Panc1 (cell line): ENCODE data around the gene SLC66A3. TPM values are rescaled to one million over a fixed set of nuclear protein-coding genes. Genes with fewer than 3 reads are reported as not detected.

Experiments used
- ATAC-seq: fragments of 200-7000 bp; cut with Tn5 transposase; 2 replicates; pipeline ENCODE4 v1.9.1; 2020; ENCODE audit warnings: mild to moderate bottlenecking, moderate library complexity
- BruUV-seq: library from RNA; stranded (reverse); fragments of 400-500 nt; replicated peaks from 2 replicates; lab custom pipeline; 2021; lab: Mats Ljungman, UMichigan
- CTCF ChIA-PET: fragments of 300-600 bp; sonication (Branson Sonifier 250); formaldehyde crosslinking; loops from one replicate; lab custom pipeline; 2022; ENCODE audit warnings: antibody characterized with exemption; lab: Charles Lee
- POLR2A ChIA-PET: fragments of 300-600 bp; sonication (Branson Sonifier 250); formaldehyde crosslinking; loops from one replicate; lab custom pipeline; 2022; ENCODE audit warnings: antibody characterized with exemption; lab: Charles Lee
- DNase-seq: peaks from one replicate; pipeline ENCODE4 v3.0.0-alpha.2; 2010; ENCODE audit warnings: low read depth, low spot score
- H3K27ac ChIP-seq: 2 replicates; pipeline ENCODE4 v1.5.1; 2011; ENCODE audit warnings: mild to moderate bottlenecking, low read length, inconsistent platforms
- H3K27me3 ChIP-seq: fragments of 200-500 bp; sonication (Bioruptor generic); 2 replicates; pipeline ENCODE4 v1.6.0; 2014; ENCODE audit warnings: low read length, inconsistent platforms; ENCODE audit not compliant: control insufficient read depth, insufficient read depth
- H3K36me3 ChIP-seq: fragments of 200-500 bp; sonication (Bioruptor generic); 2 replicates; pipeline ENCODE4 v1.5.1; 2014; ENCODE audit warnings: inconsistent platforms, mild to moderate bottlenecking, low read length, moderate library complexity; ENCODE audit not compliant: control insufficient read depth, insufficient read depth
- H3K4me1 ChIP-seq: 2 replicates; pipeline ENCODE4 v1.5.1; 2011; ENCODE audit warnings: inconsistent platforms, mild to moderate bottlenecking, low read length, moderate library complexity; ENCODE audit not compliant: control insufficient read depth, insufficient read depth
- H3K4me3 ChIP-seq, 2 experiments: 2 replicates each; pipeline ENCODE4 v1.5.1; 2011 to 2012; ENCODE audit warnings: low read depth in 2 of 2, low read length in 2 of 2, mild to moderate bottlenecking in 2 of 2, inconsistent platforms in 1 of 2, moderate library complexity in 1 of 2
- H3K9me3 ChIP-seq: fragments of 200-500 bp; sonication (Bioruptor generic); 2 replicates; pipeline ENCODE4 v1.5.1; 2014; ENCODE audit warnings: low read depth, mild to moderate bottlenecking, inconsistent platforms, low read length, moderate library complexity; ENCODE audit not compliant: control insufficient read depth, insufficient read depth
- CTCF ChIP-seq: fragments of 450-650 bp; IDR thresholded peaks from 2 replicates; pipeline ENCODE4 v1.5.1; 2017; ENCODE audit warnings: mild to moderate bottlenecking
- POLR2AphosphoS5 ChIP-seq: IDR thresholded peaks from 2 replicates; pipeline ENCODE4 v1.6.1; 2012; ENCODE audit warnings: mild to moderate bottlenecking, low read depth, low read length, moderate library complexity
- REST ChIP-seq, 2 experiments: IDR thresholded peaks; 2 replicates each; pipeline ENCODE4 v1.6.1; 2011 to 2012; ENCODE audit warnings: low read depth in 2 of 2, control low read depth in 1 of 2, low read length in 1 of 2, mild to moderate bottlenecking in 1 of 2, moderate library complexity in 1 of 2; ENCODE audit not compliant: insufficient read depth in 1 of 2
- SIN3A ChIP-seq: IDR thresholded peaks from 2 replicates; pipeline ENCODE4 v1.6.1; 2012; ENCODE audit warnings: low read depth, mild to moderate bottlenecking, low read length, moderate library complexity, borderline replicate concordance; ENCODE audit not compliant: insufficient read depth
- TCF7L2 ChIP-seq: IDR thresholded peaks from 2 replicates; pipeline ENCODE4 v1.6.1; 2011; ENCODE audit warnings: mild to moderate bottlenecking, low read depth, low read length, inconsistent platforms
- in situ Hi-C: cut with HindIII; loops from 2 replicates; pipeline ENCODE4 v1.10.0; 2016; ENCODE audit warnings: low sequenced_read_pairs, low pct_unique_long_range_greater_than_20kb
- intact Hi-C: fragments of 100-400 bp; cut with micrococcal nuclease; formaldehyde crosslinking; loops from one replicate; pipeline ENCODE4 v1.10.0; 2022; ENCODE audit not compliant: unreplicated experiment
- total RNA-seq: library from RNA; stranded (reverse); gene quantifications from one replicate; pipeline ENCODE4 v1.2.1, GENCODE V29; 2021; ENCODE audit not compliant: unreplicated experiment

Gene SLC66A3
- total RNA-seq, 1 experiment from 2014 or later = 39.1 TPM

GRCh38 chr2:11154016-11154922 is 998 bp upstream of the SLC66A3 start:
- Histone ChIP-seq H3K9me3 (no peaks in the 10 kb centered on the region), H3K4me1 (peaks cover 9% of the 10 kb centered on the region), H3K27ac (peak overlapping the region; percentile 91), H3K4me3 (peak overlapping the region; percentile 47 to 63), H3K27me3 (no peaks in the 10 kb centered on the region), H3K36me3 (no peaks in the 10 kb centered on the region)
- ATAC-seq = peak; percentile 39
- POLR2A ChIA-PET = interaction anchor here (0.7 kb wide), 2 partner anchors 219 to 520 kb away, joined by 3 to 15 read pairs; no protein-coding TSS in a partner anchor
- no peak for TF ChIP-seq SIN3A
- intact Hi-C loops = no loop called here
- in situ Hi-C loops = no loop called here
- peak; percentile 28 for DNase-seq
- CTCF ChIA-PET = interaction anchor here (0.7 kb wide), 1 partner anchor 10 kb away, joined by 3 read pairs; no protein-coding TSS in a partner anchor
- BruUV-seq = TSS peak; percentile 99

GRCh38 chr2:11154923-11155380 is 315 bp upstream of the SLC66A3 start:
- peaks cover 9% of the 10 kb centered on the region for H3K4me1 ChIP-seq
- ATAC-seq (peak; percentile 92), DNase-seq (peak; percentile 65)
- intact Hi-C loops (no loop called here), in situ Hi-C loops (no loop called here)
- no peaks in the 10 kb centered on the region for H3K27me3 ChIP-seq
- no peak for TF ChIP-seq CTCF
- peak; percentile 65 for TF ChIP-seq POLR2AphosphoS5
- no peak for TF ChIP-seq REST (IDR thresholded peaks at IDR 0.05; ENCODE audit: insufficient read depth in 1 of 2, low read depth in 2 of 2, low read length in 1 of 2)
- no peak for TF ChIP-seq SIN3A
- no peak for TF ChIP-seq TCF7L2
- H3K4me3 ChIP-seq = peak overlapping the region; percentile 63 to 75
- BruUV-seq = no TSS peak
- ChIA-PET CTCF (interaction anchor here (1.1 kb wide), 1 partner anchor 265 kb away, joined by 3 read pairs; no protein-coding TSS in a partner anchor), POLR2A (interaction anchor here (0.7 kb wide), 1 partner anchor 519 kb away, joined by 15 read pairs; no protein-coding TSS in a partner anchor)
- H3K36me3 ChIP-seq = no peaks in the 10 kb centered on the region
- peak overlapping the region; percentile 91 for H3K27ac ChIP-seq
- H3K9me3 ChIP-seq = no peaks in the 10 kb centered on the region
